ENCODE results near the gene SLC9A8. TPM values are rescaled to one million over a fixed set of nuclear protein-coding genes. Genes with fewer than 3 reads are reported as not detected.
"Not testable (repeated sequence)": the region's sequence is repeated elsewhere in the genome, so short reads cannot be mapped to it uniquely, and the experiment has no call there.

SLC9A8 gene
- total and polyA plus RNA-seq, 9 of the 15 experiments (the other 6 are each of a cell fraction or from before 2014, with no cell fraction given) = 0.56 to 9.7 (median 5.0) TPM

DNA sequence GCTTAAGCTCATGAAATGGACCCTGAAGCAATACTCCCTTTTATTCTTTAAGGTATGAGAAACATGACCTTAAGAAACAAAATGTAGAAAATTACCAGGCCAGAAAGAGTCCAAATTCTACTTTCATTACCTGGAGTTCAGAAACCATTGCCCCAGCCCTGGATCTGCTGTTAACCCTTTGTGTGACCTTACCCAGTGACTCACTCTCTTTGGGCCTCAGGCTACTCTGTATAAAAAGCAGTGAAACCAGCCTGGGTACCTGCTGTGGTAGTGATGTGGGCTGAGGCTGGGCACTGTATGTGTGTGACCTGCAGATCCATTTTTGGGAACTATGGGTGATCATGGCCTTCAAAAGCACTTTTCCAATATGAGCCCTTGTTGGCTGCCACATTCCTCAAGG, 47.2 kb downstream of the SLC9A8 start:
- H3K27me3 ChIP-seq (ENCODE audit: control insufficient read depth in 2 of 2, insufficient read depth in 2 of 2, low read length in 2 of 2) = no peaks in the 10 kb centered on the region
- DNase-seq (ENCODE audit: extremely low read depth in 1 of 4, low spot score in 3 of 4) (no peak), ATAC-seq (no peak), FAIRE-seq (no peak)
- H2AFZ ChIP-seq (ENCODE audit: low read depth, low read length) = no peak overlapping the region
- H3K9ac ChIP-seq (ENCODE audit: insufficient read depth in 1 of 2, low read depth in 2 of 2, low read length in 2 of 2) = no peak overlapping the region
- peaks cover 38% of the 10 kb centered on the region; the same call in 2 of the 3 replicates for H3K36me3 ChIP-seq (ENCODE audit: control insufficient read depth, insufficient read depth, low read length)
- ChIA-PET POLR2A (interaction anchor here (0.8 kb wide), 1 partner anchor 136 kb away, joined by 3 read pairs; no protein-coding TSS in a partner anchor), CTCF (ENCODE audit: low intra/inter-chr PET ratio) (interaction anchor here (0.6 kb wide), 1 partner anchor 1511 kb away, joined by 4 read pairs; no protein-coding TSS in a partner anchor)
- no peaks in the 10 kb centered on the region for H3K79me2 ChIP-seq (ENCODE audit: control insufficient read depth, insufficient read depth, low read length)
- intact Hi-C loops (cut with micrococcal nuclease) = no loop called here
- in situ Hi-C loops (cut with MboI) = no loop called here
- H3K27ac ChIP-seq (ENCODE audit: extremely low read depth, low read depth, low read length) = no peak overlapping the region
- no peaks in the 10 kb centered on the region for H3K9me3 ChIP-seq (replicated peaks; ENCODE audit: control insufficient read depth, insufficient read depth, low read depth, low read length)
- H3K4me3 ChIP-seq = no peak overlapping the region
- H4K20me1 ChIP-seq (replicated peaks; ENCODE audit: control insufficient read depth, insufficient read depth, low read length) = no peaks in the 10 kb centered on the region
- TF ChIP-seq GABPB2 (CRISPR knock-in tag; conservative IDR thresholded peaks at IDR 0.05) (no peak), POLR2G (IDR thresholded peaks at IDR 0.05; ENCODE audit: low read depth, low read length) (no peak), ZNF445 (CRISPR knock-in tag; IDR thresholded peaks at IDR 0.05; ENCODE audit: low read depth) (no peak), ZNF282 (CRISPR knock-in tag; IDR thresholded peaks at IDR 0.05) (no peak), FOSL1 (tag; conservative IDR thresholded peaks at IDR 0.05) (no peak), CBFA2T3 (IDR thresholded peaks at IDR 0.05) (no peak)
- TF ChIP-seq, protein P1, sequence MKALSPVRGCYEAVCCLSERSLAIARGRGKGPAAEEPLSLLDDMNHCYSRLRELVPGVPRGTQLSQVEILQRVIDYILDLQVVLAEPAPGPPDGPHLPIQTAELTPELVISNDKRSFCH (CRISPR knock-in tag; IDR thresholded peaks at IDR 0.05) = no peak
- TF ChIP-seq, protein P1 (tag; IDR thresholded peaks at IDR 0.05) = no peak
- no TSS peak for BruUV-seq (replicated peaks)
- no peaks in the 10 kb centered on the region for H3K9me1 ChIP-seq (ENCODE audit: control insufficient read depth, insufficient read depth, low read length)
- H3K4me2 ChIP-seq (ENCODE audit: insufficient read depth, low read length) = no peak overlapping the region
- H3K4me1 ChIP-seq (replicated peaks in 1 of 2; ENCODE audit: control insufficient read depth in 2 of 2, insufficient read depth in 2 of 2, low read length in 2 of 2) = no peaks in the 10 kb centered on the region

DNA sequence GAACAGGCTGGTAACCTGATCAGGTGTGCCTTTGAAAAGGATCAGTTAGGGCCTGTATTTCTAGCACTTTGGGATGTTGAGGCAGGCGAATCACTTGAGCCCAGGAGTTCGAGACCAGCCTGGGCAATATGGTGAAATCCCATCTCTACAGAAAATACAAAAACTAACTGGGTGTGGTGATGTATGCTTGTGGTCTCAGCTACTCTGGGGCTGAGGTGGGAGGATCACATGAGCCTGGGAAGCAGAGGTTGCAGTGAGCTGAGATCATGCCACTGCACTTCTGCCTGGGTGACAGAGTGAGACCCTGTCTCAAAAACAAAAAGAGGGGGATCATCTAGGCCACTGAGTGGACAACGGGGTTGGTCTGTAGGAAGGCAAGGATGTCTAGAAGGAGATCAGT, 48.6 kb downstream of the SLC9A8 start:
- CTCF ChIA-PET (ENCODE audit: low intra/inter-chr PET ratio); H3K9me3 ChIP-seq (replicated peaks; ENCODE audit: control insufficient read depth, insufficient read depth, low read depth, low read length); H4K20me1 ChIP-seq (replicated peaks; ENCODE audit: control insufficient read depth, insufficient read depth, low read length); ATAC-seq; intact Hi-C loops (cut with micrococcal nuclease); in situ Hi-C loops (cut with MboI); H3K9me1 ChIP-seq (ENCODE audit: control insufficient read depth, insufficient read depth, low read length); BruUV-seq (replicated peaks); H3K9ac ChIP-seq (ENCODE audit: insufficient read depth in 1 of 2, low read depth in 2 of 2, low read length in 2 of 2); H3K4me3 ChIP-seq; H3K4me2 ChIP-seq (ENCODE audit: insufficient read depth, low read length); H3K79me2 ChIP-seq (ENCODE audit: control insufficient read depth, insufficient read depth, low read length); H3K4me1 ChIP-seq (replicated peaks in 1 of 2; ENCODE audit: control insufficient read depth in 2 of 2, insufficient read depth in 2 of 2, low read length in 2 of 2); DNase-seq (ENCODE audit: extremely low read depth in 1 of 4, low spot score in 3 of 4); H3K27me3 ChIP-seq (ENCODE audit: control insufficient read depth in 2 of 2, insufficient read depth in 2 of 2, low read length in 2 of 2); H3K27ac ChIP-seq (ENCODE audit: extremely low read depth, low read depth, low read length); H2AFZ ChIP-seq (ENCODE audit: low read depth, low read length): not testable (repeated sequence)
- POLR2A ChIA-PET = interaction anchor here (0.8 kb wide), 1 partner anchor 8 kb away, joined by 3 read pairs; no protein-coding TSS in a partner anchor
- WGBS (ENCODE audit: insufficient coverage, low coverage, missing lambda C conversion rate) = 51% methylated on average over 3 of the region's 3 CpGs
- peak; percentile 6 for FAIRE-seq
- H3K36me3 ChIP-seq (ENCODE audit: control insufficient read depth, insufficient read depth, low read length) = peaks cover 35% of the 10 kb centered on the region; the same call in 2 of the 3 replicates

Data from K562 (cell line).